Calu3 (cell line): ENCODE measurements around the gene ARSG. TPM values are rescaled to one million over a fixed set of nuclear protein-coding genes. Genes with fewer than 3 reads are reported as not detected.

ENCODE experiments used
- BruUV-seq: library from RNA; stranded (reverse); fragments of 400-500 nt; replicated peaks from 2 replicates; lab custom pipeline; 2021; lab: Mats Ljungman, UMichigan
- CTCF ChIA-PET: fragments of 300-600 bp; sonication (Branson Sonifier 250); formaldehyde crosslinking; loops from one replicate; lab custom pipeline; 2022; ENCODE audit warnings: antibody characterized with exemption; lab: Charles Lee
- DNase-seq: peaks from one replicate; pipeline ENCODE4 v3.0.0; 2022
- H3K27ac Mint-ChIP-seq: one replicate; pipeline ENCODE4 v1.8.0; 2022; ENCODE audit warnings: mixed read lengths; ENCODE audit not compliant: unreplicated experiment
- H3K27me3 Mint-ChIP-seq: one replicate; pipeline ENCODE4 v1.8.0; 2022; ENCODE audit warnings: mixed read lengths; ENCODE audit not compliant: unreplicated experiment
- H3K36me3 Mint-ChIP-seq: one replicate; pipeline ENCODE4 v1.8.0; 2022; ENCODE audit warnings: mild to moderate bottlenecking, moderate library complexity, mixed read lengths; ENCODE audit not compliant: insufficient read depth, unreplicated experiment
- H3K4me1 Mint-ChIP-seq: one replicate; pipeline ENCODE4 v1.8.0; 2022; ENCODE audit warnings: mild to moderate bottlenecking, low read depth, mixed read lengths; ENCODE audit not compliant: unreplicated experiment
- H3K4me3 Mint-ChIP-seq: one replicate; pipeline ENCODE4 v1.8.0; 2022; ENCODE audit warnings: mild to moderate bottlenecking, low read depth, moderate library complexity, mixed read lengths; ENCODE audit not compliant: unreplicated experiment
- H3K9me3 Mint-ChIP-seq: one replicate; pipeline ENCODE4 v1.8.0; 2022; ENCODE audit warnings: low read depth, mixed read lengths; ENCODE audit not compliant: unreplicated experiment
- CTCF ChIP-seq: fragments of 200-600 bp; IDR thresholded peaks from one replicate; pipeline ENCODE4 v1.8.0; 2022; ENCODE audit warnings: antibody characterized with exemption; ENCODE audit not compliant: unreplicated experiment
- intact Hi-C: fragments of 100-400 bp; cut with micrococcal nuclease; formaldehyde crosslinking; loops from one replicate; pipeline ENCODE4 v1.10.0; 2022; ENCODE audit not compliant: unreplicated experiment
- total RNA-seq: library from RNA; stranded (reverse); gene quantifications from 2 replicates; pipeline ENCODE4 v1.2.3, GENCODE V29; 2022

The ARSG gene
- total RNA-seq, 1 experiment from 2014 or later = 1.4 TPM

GRCh38 chr17:68296217-68297191, 5.2 kb downstream of the ARSG start:
- BruUV-seq = no TSS peak
- Mint-ChIP-seq H3K27ac (no peak overlapping the region), H3K9me3 (no peaks in the 10 kb centered on the region), H3K36me3 (peaks cover 9% of the 10 kb centered on the region), H3K27me3 (peaks cover 31% of the 10 kb centered on the region), H3K4me1 (no peaks in the 10 kb centered on the region), H3K4me3 (no peak overlapping the region)
- no peak for DNase-seq
- intact Hi-C loops = no loop called here
- no peak for TF ChIP-seq CTCF
- CTCF ChIA-PET = no interaction called here

DNA sequence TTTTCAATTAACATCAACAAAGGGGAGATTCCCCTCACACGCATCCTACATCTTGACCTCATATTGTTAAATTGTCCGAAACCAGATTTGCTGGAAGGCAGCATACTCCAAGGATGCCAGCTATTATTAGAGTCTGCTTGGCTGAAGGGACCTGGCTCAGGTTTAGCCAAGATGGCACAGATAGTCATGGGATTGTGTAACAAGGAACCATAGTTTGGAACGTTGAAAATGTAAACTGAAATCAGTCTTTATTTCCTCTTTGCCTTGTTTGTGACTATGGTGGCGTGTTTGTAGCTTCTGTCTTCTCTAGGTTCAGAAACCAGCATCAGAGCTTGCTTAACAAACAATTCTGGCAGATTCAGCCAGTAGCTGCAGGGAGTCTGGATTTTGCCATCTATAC, 5.9 kb downstream of the ARSG start:
- CTCF ChIA-PET = no interaction called here
- intact Hi-C loops = no loop called here
- BruUV-seq = no TSS peak

DNA sequence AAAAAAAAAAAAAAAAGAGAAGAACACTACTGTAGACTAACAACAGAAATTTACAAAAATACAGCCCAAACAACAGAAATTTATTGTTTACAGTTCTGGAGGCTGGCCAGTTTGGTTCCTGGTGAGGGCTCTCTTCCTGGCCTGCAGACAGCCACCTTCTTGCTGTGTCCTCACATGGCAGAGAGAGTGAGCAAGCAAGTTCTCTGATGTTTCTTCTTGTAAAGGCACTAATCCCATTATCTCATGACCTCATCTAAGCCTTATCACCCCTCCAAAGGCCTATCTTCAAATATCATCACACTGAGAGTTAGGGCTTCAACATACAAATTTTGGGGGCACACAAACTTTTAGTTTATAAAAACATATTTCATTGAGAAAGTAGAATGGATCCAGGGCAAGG, 7.3 kb downstream of the ARSG start:
- CTCF ChIA-PET = no interaction called here
- intact Hi-C loops = no loop called here
- H3K9me3 Mint-ChIP-seq = no peaks in the 10 kb centered on the region
- H3K36me3 Mint-ChIP-seq = no peaks in the 10 kb centered on the region
- no TSS peak for BruUV-seq
- H3K27ac Mint-ChIP-seq = no peak overlapping the region
- no peak for DNase-seq
- peaks cover 26% of the 10 kb centered on the region for H3K27me3 Mint-ChIP-seq
- TF ChIP-seq CTCF = no peak
- no peaks in the 10 kb centered on the region for H3K4me1 Mint-ChIP-seq
- no peak overlapping the region for H3K4me3 Mint-ChIP-seq

More for the DNA sequence above, 5.9 kb downstream of the ARSG start:
- Mint-ChIP-seq H3K4me1 (no peaks in the 10 kb centered on the region), H3K27ac (no peak overlapping the region), H3K9me3 (no peaks in the 10 kb centered on the region), H3K36me3 (peaks cover 2% of the 10 kb centered on the region), H3K27me3 (peaks cover 35% of the 10 kb centered on the region), H3K4me3 (no peak overlapping the region)
- no peak for TF ChIP-seq CTCF
- no peak for DNase-seq

- Mint-ChIP-seq H3K4me1 (no peaks in the 10 kb centered on the region), H3K9me3 (no peaks in the 10 kb centered on the region), H3K36me3 (no peaks in the 10 kb centered on the region), H3K27ac (no peak overlapping the region), H3K27me3 (peaks cover 26% of the 10 kb centered on the region), H3K4me3 (no peak overlapping the region)
- intact Hi-C loops = no loop called here
- CTCF ChIA-PET = no interaction called here
- no peak for DNase-seq
- BruUV-seq = no TSS peak
- TF ChIP-seq CTCF = no peak
These were observed 8.5 kb downstream of the ARSG start for GRCh38 chr17:68299817-68300216.
